ENCODE data around the gene SLC27A6. TPM values are rescaled to one million over a fixed set of nuclear protein-coding genes. Genes with fewer than 3 reads are reported as not detected.

Gene SLC27A6
- total and polyA plus RNA-seq, 2 donors (not counting 1 experiment from before 2014, with no cell fraction given) = 0.08 to 0.17 TPM

DNA sequence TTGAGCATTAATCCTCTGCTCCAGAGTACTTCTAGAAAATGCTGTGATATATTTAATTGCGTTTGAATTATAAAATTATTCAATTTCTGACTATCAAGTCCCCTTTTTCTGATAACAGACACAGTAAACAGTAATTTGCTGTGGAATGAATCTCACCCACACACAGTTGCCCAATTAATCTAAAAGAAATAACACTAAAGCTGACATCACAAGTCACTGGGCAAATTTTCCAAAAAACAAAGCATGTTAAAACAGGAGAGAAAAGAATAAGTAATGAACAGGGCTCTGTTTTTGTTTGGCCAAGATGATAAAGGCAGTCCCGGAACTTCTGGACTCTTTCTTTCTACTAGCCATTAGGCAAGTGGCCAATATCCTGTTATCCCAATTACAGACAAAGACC, 56.5 kb downstream of the SLC27A6 start:
- H3K79me2 ChIP-seq (ENCODE audit: control insufficient read depth, insufficient read depth, low read length) = no peaks in the 10 kb centered on the region
- no peak overlapping the region for H3K27ac ChIP-seq (ENCODE audit: insufficient read depth, low read length)
- H3K4me1 ChIP-seq (ENCODE audit: control insufficient read depth, extremely low read depth, insufficient read depth, low read length) = no peaks in the 10 kb centered on the region
- H3K9me3 ChIP-seq (ENCODE audit: control insufficient read depth, insufficient read depth, low read depth, low read length) = no peaks in the 10 kb centered on the region
- no peak for TF ChIP-seq EZH2 (IDR thresholded peaks at IDR 0.05; ENCODE audit: low read length, missing control alignments)
- TF ChIP-seq, protein P1, sequence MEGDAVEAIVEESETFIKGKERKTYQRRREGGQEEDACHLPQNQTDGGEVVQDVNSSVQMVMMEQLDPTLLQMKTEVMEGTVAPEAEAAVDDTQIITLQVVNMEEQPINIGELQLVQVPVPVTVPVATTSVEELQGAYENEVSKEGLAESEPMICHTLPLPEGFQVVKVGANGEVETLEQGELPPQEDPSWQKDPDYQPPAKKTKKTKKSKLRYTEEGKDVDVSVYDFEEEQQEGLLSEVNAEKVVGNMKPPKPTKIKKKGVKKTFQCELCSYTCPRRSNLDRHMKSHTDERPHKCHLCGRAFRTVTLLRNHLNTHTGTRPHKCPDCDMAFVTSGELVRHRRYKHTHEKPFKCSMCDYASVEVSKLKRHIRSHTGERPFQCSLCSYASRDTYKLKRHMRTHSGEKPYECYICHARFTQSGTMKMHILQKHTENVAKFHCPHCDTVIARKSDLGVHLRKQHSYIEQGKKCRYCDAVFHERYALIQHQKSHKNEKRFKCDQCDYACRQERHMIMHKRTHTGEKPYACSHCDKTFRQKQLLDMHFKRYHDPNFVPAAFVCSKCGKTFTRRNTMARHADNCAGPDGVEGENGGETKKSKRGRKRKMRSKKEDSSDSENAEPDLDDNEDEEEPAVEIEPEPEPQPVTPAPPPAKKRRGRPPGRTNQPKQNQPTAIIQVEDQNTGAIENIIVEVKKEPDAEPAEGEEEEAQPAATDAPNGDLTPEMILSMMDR (conservative IDR thresholded peaks at IDR 0.05 in 1 of 2, IDR thresholded peaks at IDR 0.05 in 1 of 2; ENCODE audit: low read depth in 1 of 2, low read length in 2 of 2) = no peak
- no peak for DNase-seq (ENCODE audit: low read depth in 2 of 2)
- no peak overlapping the region for H3K4me2 ChIP-seq (ENCODE audit: extremely low read depth, insufficient read depth, low read length)
- no peaks in the 10 kb centered on the region for H4K20me1 ChIP-seq (ENCODE audit: control insufficient read depth, extremely low read depth, insufficient read depth, low read length)
- no peak overlapping the region for H2AFZ ChIP-seq (ENCODE audit: low read length)
- no peak overlapping the region for H3K4me3 ChIP-seq (replicated peaks in 1 of 4; ENCODE audit: control extremely low read depth in 1 of 4, insufficient read depth in 1 of 4, low read depth in 3 of 4, low read length in 4 of 4)
- no peaks in the 10 kb centered on the region for H3K36me3 ChIP-seq (ENCODE audit: control insufficient read depth, insufficient read depth, low read length)
- no peaks in the 10 kb centered on the region for H3K27me3 ChIP-seq (ENCODE audit: control insufficient read depth, insufficient read depth, low read length)
- H3K9ac ChIP-seq (ENCODE audit: insufficient read depth, low read length) = no peak overlapping the region

DNA sequence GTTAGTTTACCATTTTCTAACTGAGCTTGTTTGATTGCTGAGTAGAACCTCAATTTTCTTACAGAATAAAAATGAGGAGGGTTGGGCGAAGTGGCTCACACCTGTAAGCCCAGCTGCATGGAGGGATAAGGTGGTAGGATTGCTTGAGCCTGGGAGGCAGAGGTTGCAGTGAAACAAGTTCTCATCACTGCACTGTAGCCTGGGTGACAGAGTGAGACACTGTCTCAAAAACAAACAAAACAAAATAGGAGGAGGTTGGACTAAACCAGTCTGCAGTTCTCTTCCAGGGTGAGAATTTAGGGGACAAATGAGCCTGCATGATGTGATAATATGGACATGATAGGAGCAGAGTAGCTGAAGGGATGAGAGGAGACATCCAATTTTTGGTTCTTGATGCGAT, 57.3 kb downstream of the SLC27A6 start:
- no peak overlapping the region for H3K4me3 ChIP-seq (replicated peaks in 1 of 4; ENCODE audit: control extremely low read depth in 1 of 4, insufficient read depth in 1 of 4, low read depth in 3 of 4, low read length in 4 of 4)
- no peaks in the 10 kb centered on the region for H3K79me2 ChIP-seq (ENCODE audit: control insufficient read depth, insufficient read depth, low read length)
- no peaks in the 10 kb centered on the region for H3K9me3 ChIP-seq (ENCODE audit: control insufficient read depth, insufficient read depth, low read depth, low read length)
- no peak overlapping the region for H3K4me2 ChIP-seq (ENCODE audit: extremely low read depth, insufficient read depth, low read length)
- H3K27ac ChIP-seq (ENCODE audit: insufficient read depth, low read length) = no peak overlapping the region
- no peak overlapping the region for H2AFZ ChIP-seq (ENCODE audit: low read length)
- no peak overlapping the region for H3K9ac ChIP-seq (ENCODE audit: insufficient read depth, low read length)
- no peaks in the 10 kb centered on the region for H3K27me3 ChIP-seq (ENCODE audit: control insufficient read depth, insufficient read depth, low read length)
- H3K36me3 ChIP-seq (ENCODE audit: control insufficient read depth, insufficient read depth, low read length) = no peaks in the 10 kb centered on the region
- H3K4me1 ChIP-seq (ENCODE audit: control insufficient read depth, extremely low read depth, insufficient read depth, low read length) = no peaks in the 10 kb centered on the region
- no peak for DNase-seq (ENCODE audit: low read depth in 2 of 2)
- TF ChIP-seq EZH2 (IDR thresholded peaks at IDR 0.05; ENCODE audit: low read length, missing control alignments) = no peak
- TF ChIP-seq, protein P1 (conservative IDR thresholded peaks at IDR 0.05 in 1 of 2, IDR thresholded peaks at IDR 0.05 in 1 of 2; ENCODE audit: low read depth in 1 of 2, low read length in 2 of 2) = no peak
- H4K20me1 ChIP-seq (ENCODE audit: control insufficient read depth, extremely low read depth, insufficient read depth, low read length) = no peaks in the 10 kb centered on the region

DNA sequence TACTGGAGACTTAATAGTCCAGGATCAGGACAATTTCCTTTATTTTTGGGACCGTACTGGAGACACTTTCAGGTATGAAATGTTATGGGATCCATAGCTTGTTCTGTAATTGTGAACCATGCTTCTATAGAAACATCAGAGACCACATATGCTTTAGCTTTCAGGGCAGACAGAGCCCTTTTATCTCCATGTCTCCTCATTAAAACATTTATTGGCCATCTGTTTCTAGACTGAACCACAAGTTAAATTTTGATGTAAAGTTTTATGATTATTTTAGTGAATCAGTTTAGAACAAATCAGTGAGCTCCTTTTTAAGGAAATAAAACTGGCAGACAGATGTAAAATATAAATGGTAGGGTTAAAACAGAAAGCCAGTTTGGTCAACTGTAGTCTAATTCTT, 62.0 kb downstream of the SLC27A6 start:
- no peaks in the 10 kb centered on the region for H3K4me1 ChIP-seq (ENCODE audit: control insufficient read depth, extremely low read depth, insufficient read depth, low read length)
- no peak for DNase-seq (ENCODE audit: low read depth in 2 of 2)
- no peak overlapping the region for H3K9ac ChIP-seq (ENCODE audit: insufficient read depth, low read length)
- no peaks in the 10 kb centered on the region for H3K79me2 ChIP-seq (ENCODE audit: control insufficient read depth, insufficient read depth, low read length)
- no peaks in the 10 kb centered on the region for H3K27me3 ChIP-seq (ENCODE audit: control insufficient read depth, insufficient read depth, low read length)
- no peak overlapping the region for H2AFZ ChIP-seq (ENCODE audit: low read length)
- no peak overlapping the region for H3K4me2 ChIP-seq (ENCODE audit: extremely low read depth, insufficient read depth, low read length)
- H4K20me1 ChIP-seq (ENCODE audit: control insufficient read depth, extremely low read depth, insufficient read depth, low read length) = no peaks in the 10 kb centered on the region
- H3K4me3 ChIP-seq (replicated peaks in 1 of 4; ENCODE audit: control extremely low read depth in 1 of 4, insufficient read depth in 1 of 4, low read depth in 3 of 4, low read length in 4 of 4) = no peak overlapping the region
- no peak overlapping the region for H3K27ac ChIP-seq (ENCODE audit: insufficient read depth, low read length)
- TF ChIP-seq, protein P1 (conservative IDR thresholded peaks at IDR 0.05 in 1 of 2, IDR thresholded peaks at IDR 0.05 in 1 of 2; ENCODE audit: low read depth in 1 of 2, low read length in 2 of 2) = no peak
- no peak for TF ChIP-seq EZH2 (IDR thresholded peaks at IDR 0.05; ENCODE audit: low read length, missing control alignments)
- H3K36me3 ChIP-seq (ENCODE audit: control insufficient read depth, insufficient read depth, low read length) = no peaks in the 10 kb centered on the region
- no peaks in the 10 kb centered on the region for H3K9me3 ChIP-seq (ENCODE audit: control insufficient read depth, insufficient read depth, low read depth, low read length)

Measured in fibroblast of lung (primary cell).